Measurements from ENCODE around the gene PREP.
A peak's percentile ranks its signal among the peaks of the same experiment; 100 is the strongest.

The PREP gene

DNA sequence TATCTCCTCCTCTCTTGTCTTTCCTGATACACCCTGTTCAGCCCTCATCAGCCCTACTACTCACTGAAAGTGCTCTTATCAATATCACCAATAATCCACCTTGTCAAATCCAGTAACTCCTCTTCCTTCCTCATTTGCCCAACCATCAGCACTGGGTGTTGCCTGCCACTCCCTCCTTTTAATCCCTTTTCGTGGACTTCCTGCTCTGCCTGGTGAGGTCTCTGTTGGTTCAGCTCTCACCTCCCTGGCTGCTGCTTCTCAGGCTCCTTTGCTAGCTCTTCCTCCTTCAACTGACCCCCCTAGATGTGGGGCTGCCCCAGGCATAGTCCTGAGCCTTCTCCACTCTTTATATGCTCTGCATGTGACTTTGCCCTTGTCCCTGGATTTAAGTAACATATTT is 92.5 kb downstream of the PREP start:
- no peak for TF ChIP-seq CTCF (IDR thresholded peaks at IDR 0.05; ENCODE audit: low read depth, low read length)
- no peak for DNase-seq (ENCODE audit: extremely low read depth, low read depth)

GRCh38 chr6:105308840-105309239 is 94.0 kb downstream of the PREP start:
- no peak for TF ChIP-seq CTCF (IDR thresholded peaks at IDR 0.05; ENCODE audit: low read depth, low read length)
- DNase-seq (ENCODE audit: extremely low read depth, low read depth): no peak

DNA sequence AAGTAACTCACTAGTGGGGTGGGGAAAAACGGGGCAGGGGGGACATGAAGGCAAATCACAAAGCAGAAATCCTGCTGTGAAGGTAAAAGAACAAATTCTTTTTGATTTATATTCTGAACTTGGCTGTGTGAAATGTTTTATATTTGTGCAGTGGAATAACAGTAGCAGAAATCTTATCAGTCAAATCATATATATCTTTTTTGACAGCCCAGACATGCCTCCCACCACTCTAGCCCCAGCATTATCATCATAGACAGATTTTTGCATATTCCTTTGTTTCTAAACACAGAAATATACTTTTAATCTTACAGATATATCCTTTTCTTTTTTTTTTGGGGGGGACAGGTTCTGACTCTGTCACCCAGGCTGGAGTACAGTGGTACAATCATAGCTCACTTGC is 97.4 kb downstream of the PREP start:
- no peak for DNase-seq (ENCODE audit: extremely low read depth, low read depth)
- TF ChIP-seq CTCF (IDR thresholded peaks at IDR 0.05; ENCODE audit: low read depth, low read length): no peak

DNA sequence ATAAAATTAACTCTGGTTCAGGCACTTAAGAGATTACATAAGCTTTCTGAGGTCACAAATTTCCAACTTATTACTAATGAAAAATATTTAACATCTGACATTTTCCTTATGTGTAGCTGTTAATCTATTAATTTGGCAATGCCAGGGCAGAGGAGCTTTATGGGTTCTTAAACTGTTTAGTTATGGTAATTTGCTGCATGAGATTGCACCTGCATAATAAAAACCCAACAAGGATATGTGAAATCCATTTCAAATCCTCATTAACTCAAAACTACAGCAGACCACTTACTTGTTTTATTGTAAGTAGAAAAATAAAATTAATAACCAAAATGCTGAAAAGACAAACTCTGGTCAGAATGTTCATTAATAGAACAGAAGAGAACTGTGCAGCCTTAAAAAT is 98.1 kb downstream of the PREP start:
- no peak for DNase-seq (ENCODE audit: extremely low read depth, low read depth)
- no peak for TF ChIP-seq CTCF (IDR thresholded peaks at IDR 0.05; ENCODE audit: low read depth, low read length)

GRCh38 chr6:105304366-105304765 is 98.5 kb downstream of the PREP start:
- TF ChIP-seq CTCF (IDR thresholded peaks at IDR 0.05; ENCODE audit: low read depth, low read length): no peak
- no peak for DNase-seq (ENCODE audit: extremely low read depth, low read depth)

- TF ChIP-seq CTCF (IDR thresholded peaks at IDR 0.05; ENCODE audit: low read depth, low read length): peak; percentile 2; the same call in 1 of the 2 replicates
- DNase-seq (ENCODE audit: extremely low read depth, low read depth): no peak
These were observed 100.2 kb downstream of the PREP start for GRCh38 chr6:105302617-105303128.

- DNase-seq (ENCODE audit: extremely low read depth, low read depth): no peak
- TF ChIP-seq CTCF (IDR thresholded peaks at IDR 0.05; ENCODE audit: low read depth, low read length): no peak
These were observed 100.9 kb downstream of the PREP start for GRCh38 chr6:105301756-105302616.
